ENCODE results near the gene RFLNA.

The RFLNA gene

GRCh38 chr12:124361074-124361970 is 66.4 kb downstream of the RFLNA start:
- no peak for DNase-seq (ENCODE audit: low read depth)

DNA sequence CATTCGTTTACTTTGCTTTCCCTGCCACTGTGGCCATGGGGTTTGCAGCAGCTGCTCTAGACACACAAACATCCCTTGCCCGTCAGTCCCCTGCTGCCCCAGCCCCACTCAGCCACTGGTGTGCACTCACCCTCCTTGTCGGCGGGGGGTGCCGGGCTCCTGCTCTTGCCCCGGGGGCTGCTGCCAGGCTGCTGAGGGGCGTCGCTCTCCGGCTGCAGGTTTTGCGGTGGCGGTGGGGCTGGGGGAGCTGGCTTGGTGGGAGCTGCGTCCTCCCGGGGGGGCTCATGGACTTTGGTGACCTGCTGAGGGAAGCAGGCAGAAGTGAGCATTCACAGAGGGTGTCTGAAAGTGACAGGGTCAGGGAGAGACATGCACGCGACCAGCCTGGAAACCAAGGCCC is 67.1 kb downstream of the RFLNA start:
- no peak for DNase-seq (ENCODE audit: low read depth)

- DNase-seq (ENCODE audit: low read depth): no peak
Measured at GRCh38 chr12:124363353-124363965, 68.6 kb downstream of the RFLNA start.

DNA sequence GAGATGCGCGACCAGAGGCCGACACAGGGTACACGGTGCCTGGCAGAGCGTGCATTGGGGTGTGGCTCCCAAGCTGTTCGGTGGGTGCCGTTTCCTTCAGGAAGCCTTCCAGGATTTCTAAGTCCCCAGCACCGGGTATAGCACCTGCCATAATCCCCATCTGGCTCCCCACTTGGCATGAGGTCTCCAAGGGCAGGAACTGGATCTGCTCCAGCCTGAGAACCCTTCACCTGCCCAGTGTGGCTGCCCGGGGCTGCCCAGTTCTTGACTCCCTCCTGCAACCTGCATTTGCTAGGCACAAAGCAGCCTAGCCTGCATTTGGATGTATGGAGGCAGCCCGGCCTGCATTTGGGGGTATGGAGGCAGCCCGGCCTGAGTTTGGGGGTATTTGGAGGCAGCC is 69.7 kb downstream of the RFLNA start:
- no peak for DNase-seq (ENCODE audit: low read depth)

Measured in activated T-helper 1 cell treated with Interleukin-2 at 50 U/mL for 16 hours (primary cell).